RWPE2 (cell line): Measurements from ENCODE around the gene PTPRN2.

Experiments
- ATAC-seq: fragments of 200-7000 bp; cut with Tn5 transposase; 3 replicates; pipeline ENCODE4 v1.9.1; 2021; ENCODE audit warnings: low read depth
- DNase-seq: peaks from one replicate; pipeline ENCODE4 v3.0.0-alpha.2; 2020; ENCODE audit warnings: low spot score
- H3K27ac ChIP-seq: fragments of 450-650 bp; 2 replicates; pipeline ENCODE4 v1.5.1; 2017; ENCODE audit warnings: mild to moderate bottlenecking; ENCODE audit not compliant: poor library complexity, severe bottlenecking
- H3K27me3 ChIP-seq: fragments of 250-450 bp; sonication (Bioruptor Pico); 2 replicates; pipeline ENCODE4 v1.5.1; 2021; ENCODE audit warnings: mild to moderate bottlenecking, moderate library complexity; ENCODE audit not compliant: insufficient read depth, poor library complexity, severe bottlenecking
- H3K36me3 ChIP-seq: fragments of 250-450 bp; sonication (Bioruptor Pico); 2 replicates; pipeline ENCODE4 v1.5.1; 2020; ENCODE audit warnings: low read depth, mild to moderate bottlenecking, moderate library complexity
- H3K4me1 ChIP-seq: fragments of 250-450 bp; sonication (Bioruptor Pico); 2 replicates; pipeline ENCODE4 v1.5.1; 2021; ENCODE audit warnings: mild to moderate bottlenecking, moderate library complexity; ENCODE audit not compliant: insufficient read depth, poor library complexity, severe bottlenecking
- H3K4me3 ChIP-seq: fragments of 250-450 bp; sonication (Bioruptor Pico); 2 replicates; pipeline ENCODE4 v1.5.1; 2021; ENCODE audit warnings: mild to moderate bottlenecking, moderate library complexity; ENCODE audit not compliant: severe bottlenecking
- H3K9me3 ChIP-seq: fragments of 250-450 bp; sonication (Bioruptor Pico); 2 replicates; pipeline ENCODE4 v1.5.1; 2021; ENCODE audit warnings: mild to moderate bottlenecking, moderate library complexity; ENCODE audit not compliant: severe bottlenecking
- CTCF ChIP-seq: fragments of 450-650 bp; IDR thresholded peaks from one replicate; pipeline ENCODE4 v1.5.1; 2017; ENCODE audit warnings: mild to moderate bottlenecking, moderate library complexity; ENCODE audit not compliant: poor library complexity, severe bottlenecking

The PTPRN2 gene

GRCh38 chr7:157813741-157814661 is 773.6 kb downstream of the PTPRN2 start:
- Histone ChIP-seq H3K27me3 (no peaks in the 10 kb centered on the region), H3K9me3 (peaks cover 6% of the 10 kb centered on the region), H3K27ac (no peak overlapping the region), H3K4me1 (no peaks in the 10 kb centered on the region), H3K4me3 (no peak overlapping the region), H3K36me3 (no peaks in the 10 kb centered on the region)
- no peak for ATAC-seq
- DNase-seq: peak; percentile 37
- TF ChIP-seq CTCF: no peak

GRCh38 chr7:157813053-157813452 is 774.6 kb downstream of the PTPRN2 start:
- no peaks in the 10 kb centered on the region for H3K36me3 ChIP-seq
- no peak for TF ChIP-seq CTCF
- no peaks in the 10 kb centered on the region for H3K4me1 ChIP-seq
- H3K27me3 ChIP-seq: no peaks in the 10 kb centered on the region
- H3K4me3 ChIP-seq: no peak overlapping the region
- ATAC-seq (no peak), DNase-seq (peak; percentile 51)
- peaks cover 6% of the 10 kb centered on the region for H3K9me3 ChIP-seq
- no peak overlapping the region for H3K27ac ChIP-seq

- Histone ChIP-seq H3K36me3 (no peaks in the 10 kb centered on the region), H3K4me3 (no peak overlapping the region), H3K9me3 (peaks cover 6% of the 10 kb centered on the region), H3K27ac (no peak overlapping the region), H3K27me3 (no peaks in the 10 kb centered on the region), H3K4me1 (no peaks in the 10 kb centered on the region)
- no peak for ATAC-seq
- DNase-seq: peak; percentile 42
- no peak for TF ChIP-seq CTCF
Measured at GRCh38 chr7:157811946-157812345, 775.7 kb downstream of the PTPRN2 start.

GRCh38 chr7:157809863-157810851 is 777.5 kb downstream of the PTPRN2 start:
- H3K36me3 ChIP-seq: no peaks in the 10 kb centered on the region
- no peak for TF ChIP-seq CTCF
- no peak for ATAC-seq
- no peaks in the 10 kb centered on the region for H3K27me3 ChIP-seq
- no peak overlapping the region for H3K27ac ChIP-seq
- no peaks in the 10 kb centered on the region for H3K4me1 ChIP-seq
- no peaks in the 10 kb centered on the region for H3K9me3 ChIP-seq
- no peak overlapping the region for H3K4me3 ChIP-seq
- DNase-seq: no peak
